Measurements from ENCODE around the gene SIDT2.
A peak's percentile ranks its signal among the peaks of the same experiment; 100 is the strongest.
"Not testable (repeated sequence)": the region's sequence is repeated elsewhere in the genome, so short reads cannot be mapped to it uniquely, and the experiment has no call there.

The SIDT2 gene

DNA sequence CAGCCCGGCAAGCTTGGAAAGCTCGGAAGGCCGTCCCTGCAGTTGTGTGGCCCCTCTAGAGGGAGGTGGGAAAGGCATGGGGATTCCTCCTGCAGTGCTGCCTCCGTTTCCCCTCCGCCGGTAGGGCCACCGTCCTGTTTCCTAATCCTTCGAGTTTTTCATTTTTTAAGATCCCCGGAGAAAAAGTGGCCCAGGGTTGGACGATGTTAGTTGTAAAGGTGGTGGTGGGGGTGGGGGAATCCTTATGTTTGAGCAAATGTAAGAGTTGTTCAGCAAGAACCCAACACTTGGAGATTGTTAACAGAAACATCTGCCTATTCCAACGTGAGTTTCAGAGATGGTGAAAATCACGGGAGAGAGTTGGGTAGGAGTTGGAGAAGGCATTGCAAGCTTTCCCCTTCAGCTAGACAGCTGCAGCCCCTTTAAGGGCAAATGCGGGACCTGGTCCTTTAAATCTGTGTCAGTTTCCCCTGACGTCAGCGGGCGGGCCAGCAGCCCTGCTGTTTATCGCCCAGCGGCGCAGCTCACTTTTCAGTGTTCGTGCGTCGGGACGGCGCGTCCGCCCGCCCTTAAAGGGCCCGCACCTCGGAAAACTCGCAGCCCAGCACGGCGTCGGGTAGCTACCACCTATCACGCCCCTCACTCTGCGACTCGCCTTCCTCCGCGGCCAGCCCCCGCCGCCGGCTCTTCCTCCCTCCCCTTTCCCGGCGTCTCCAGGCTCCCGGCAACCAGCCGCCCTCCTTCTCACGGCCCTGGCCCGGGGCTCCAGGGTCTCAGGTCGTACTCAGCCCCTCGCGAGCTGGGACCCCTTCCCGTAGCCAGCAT lies at the start of gene SIDT2:
Gene SIDT2, plus strand, starts transcription at position 534 of the 825 bp plus-strand sequence. CDS start 521 bp downstream, outside the sequence.
- TF ChIP-seq, protein P1, sequence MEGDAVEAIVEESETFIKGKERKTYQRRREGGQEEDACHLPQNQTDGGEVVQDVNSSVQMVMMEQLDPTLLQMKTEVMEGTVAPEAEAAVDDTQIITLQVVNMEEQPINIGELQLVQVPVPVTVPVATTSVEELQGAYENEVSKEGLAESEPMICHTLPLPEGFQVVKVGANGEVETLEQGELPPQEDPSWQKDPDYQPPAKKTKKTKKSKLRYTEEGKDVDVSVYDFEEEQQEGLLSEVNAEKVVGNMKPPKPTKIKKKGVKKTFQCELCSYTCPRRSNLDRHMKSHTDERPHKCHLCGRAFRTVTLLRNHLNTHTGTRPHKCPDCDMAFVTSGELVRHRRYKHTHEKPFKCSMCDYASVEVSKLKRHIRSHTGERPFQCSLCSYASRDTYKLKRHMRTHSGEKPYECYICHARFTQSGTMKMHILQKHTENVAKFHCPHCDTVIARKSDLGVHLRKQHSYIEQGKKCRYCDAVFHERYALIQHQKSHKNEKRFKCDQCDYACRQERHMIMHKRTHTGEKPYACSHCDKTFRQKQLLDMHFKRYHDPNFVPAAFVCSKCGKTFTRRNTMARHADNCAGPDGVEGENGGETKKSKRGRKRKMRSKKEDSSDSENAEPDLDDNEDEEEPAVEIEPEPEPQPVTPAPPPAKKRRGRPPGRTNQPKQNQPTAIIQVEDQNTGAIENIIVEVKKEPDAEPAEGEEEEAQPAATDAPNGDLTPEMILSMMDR (IDR thresholded peaks at IDR 0.05; ENCODE audit: low read depth, low read length): no peak
- peak within 1 kb of the TSS; percentile 75 for H3K4me3 ChIP-seq (ENCODE audit: low read depth, low read length)
- DNase-seq (ENCODE audit: low read depth, low spot score): peak; percentile 97
- in situ Hi-C loops (cut with HindIII; ENCODE audit: low sequenced_read_pairs): no loop called here

DNA sequence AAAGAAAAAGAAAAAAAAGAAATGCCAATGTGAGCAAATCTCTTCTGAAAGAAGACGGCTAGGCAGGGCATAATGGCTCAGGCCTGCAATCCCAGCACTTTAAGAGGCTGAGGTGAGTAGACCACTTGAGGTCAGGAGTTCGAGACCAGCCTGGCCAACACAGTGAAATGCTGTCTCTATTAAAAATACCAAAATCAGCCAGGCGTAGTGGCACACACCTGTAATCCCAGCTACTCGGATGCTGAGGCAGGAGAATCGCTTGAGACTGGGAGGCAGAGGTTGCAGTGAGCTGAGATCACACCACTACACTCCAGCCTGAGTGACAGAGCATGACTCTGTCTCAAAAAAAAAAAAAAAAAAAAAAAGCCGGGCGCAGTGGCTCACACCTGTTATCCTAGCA lies 48.1 kb upstream of the SIDT2 start:
- H3K4me3 ChIP-seq (ENCODE audit: low read depth, low read length); in situ Hi-C loops (cut with HindIII; ENCODE audit: low sequenced_read_pairs); DNase-seq (ENCODE audit: low read depth, low spot score): not testable (repeated sequence)

DNA sequence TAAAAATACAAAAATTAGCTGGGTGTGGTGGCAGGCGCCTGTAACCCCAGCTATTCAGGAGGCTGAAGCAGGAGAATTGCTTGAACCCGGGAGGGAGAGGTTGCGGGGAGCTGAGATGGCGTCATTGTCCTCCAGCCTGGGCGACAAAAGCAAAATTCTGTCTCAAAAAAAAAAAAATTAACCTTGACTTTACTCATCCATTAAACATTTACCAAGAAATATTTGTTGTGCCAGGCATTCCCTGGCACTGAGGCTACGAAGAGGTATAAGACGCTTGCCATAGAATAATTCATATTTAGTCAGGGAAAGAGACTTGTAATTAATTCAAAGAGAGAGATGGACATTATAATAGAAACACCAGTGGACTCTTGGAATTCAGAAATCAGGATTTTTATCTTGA lies 47.7 kb upstream of the SIDT2 start:
- no peak for DNase-seq (ENCODE audit: low read depth, low spot score)
- no peak overlapping the region for H3K4me3 ChIP-seq (ENCODE audit: low read depth, low read length)
- TF ChIP-seq, protein P1 (IDR thresholded peaks at IDR 0.05; ENCODE audit: low read depth, low read length): no peak
- in situ Hi-C loops (cut with HindIII; ENCODE audit: low sequenced_read_pairs): no loop called here

DNA sequence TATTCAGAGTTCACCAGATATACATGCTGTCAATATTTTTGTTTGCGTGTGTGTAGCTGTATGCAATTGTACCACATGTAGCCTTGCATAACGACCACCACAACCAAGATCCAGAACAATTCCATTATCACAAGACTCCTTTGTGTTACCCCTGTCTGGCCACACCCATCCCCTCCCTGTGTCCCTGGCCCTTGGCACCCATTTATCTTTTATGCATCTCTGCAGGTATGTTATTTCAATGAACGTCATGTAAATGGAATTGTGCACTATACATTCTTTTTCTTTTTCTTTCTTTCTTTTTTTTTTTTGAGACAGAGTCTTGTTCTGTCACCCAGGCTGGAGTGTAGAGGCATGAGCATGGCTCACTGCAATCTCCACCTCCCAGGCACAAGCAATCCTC lies 44.1 kb upstream of the SIDT2 start:
- in situ Hi-C loops (cut with HindIII; ENCODE audit: low sequenced_read_pairs): no loop called here
- TF ChIP-seq, protein P1 (IDR thresholded peaks at IDR 0.05; ENCODE audit: low read depth, low read length): no peak
- DNase-seq (ENCODE audit: low read depth, low spot score): no peak
- no peak overlapping the region for H3K4me3 ChIP-seq (ENCODE audit: low read depth, low read length)

DNA sequence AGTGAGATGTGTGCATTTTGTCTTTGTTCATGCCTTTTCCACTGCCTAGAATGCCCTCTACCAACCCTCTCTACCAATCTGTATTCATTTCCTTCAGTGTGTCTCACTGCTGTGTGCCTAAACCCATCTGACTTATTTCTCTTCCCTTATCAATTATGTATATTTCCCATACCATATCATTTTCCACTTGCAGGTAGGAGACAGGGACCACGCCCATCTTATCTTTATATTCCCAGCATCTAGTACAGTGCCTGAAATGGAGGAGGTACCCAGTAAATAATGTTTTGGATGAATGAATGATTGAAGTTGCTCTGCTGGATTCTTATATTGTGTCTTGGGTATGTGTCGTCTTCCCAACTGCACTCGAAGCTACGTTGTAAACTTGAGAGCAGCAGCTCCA lies 43.6 kb upstream of the SIDT2 start:
- DNase-seq (ENCODE audit: low read depth, low spot score); H3K4me3 ChIP-seq (ENCODE audit: low read depth, low read length); in situ Hi-C loops (cut with HindIII; ENCODE audit: low sequenced_read_pairs): not testable (repeated sequence)

DNA sequence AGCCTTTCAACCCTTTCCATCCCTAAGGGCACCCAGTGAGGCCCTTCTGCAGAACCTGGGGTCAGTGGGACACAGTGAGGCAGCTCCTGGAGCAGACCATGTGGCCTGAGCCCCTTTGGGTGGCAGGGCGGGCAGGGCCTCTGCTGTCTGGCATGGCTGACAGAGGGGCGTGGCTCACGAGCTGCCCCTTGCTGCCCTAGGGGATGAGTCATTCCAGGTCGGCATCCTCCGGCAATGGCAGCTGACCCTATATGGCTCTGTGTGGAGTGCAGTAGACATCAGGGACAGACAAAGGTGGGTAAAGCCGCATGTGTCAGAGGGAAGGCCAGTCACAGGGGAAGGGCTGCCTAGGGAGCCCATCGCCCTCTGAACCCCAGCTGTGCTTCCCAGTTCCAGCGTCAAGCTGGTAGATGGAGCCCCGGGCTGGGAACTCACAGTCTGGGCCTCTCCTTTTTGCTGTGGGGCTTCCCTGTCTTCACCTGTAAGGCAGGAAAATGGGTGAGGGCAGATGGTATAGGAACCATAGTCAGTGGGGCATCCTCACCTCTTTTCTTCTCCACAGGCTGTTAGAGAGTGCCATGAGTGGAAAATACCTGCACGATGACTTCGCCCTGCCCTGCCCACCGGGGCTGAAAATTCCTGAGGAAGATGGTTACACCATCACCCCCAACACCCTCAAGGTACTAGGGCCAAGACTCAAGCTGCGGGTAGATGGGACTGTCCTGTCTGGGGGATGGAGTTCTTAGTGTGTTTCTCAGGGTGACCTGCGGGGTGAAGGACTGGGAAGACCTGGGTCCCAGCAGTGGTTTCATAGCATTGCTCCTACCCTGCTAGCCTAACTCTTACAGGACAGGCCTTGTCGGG lies 41.1 kb upstream of the SIDT2 start:
- DNase-seq (ENCODE audit: low read depth, low spot score); in situ Hi-C loops (cut with HindIII; ENCODE audit: low sequenced_read_pairs); H3K4me3 ChIP-seq (ENCODE audit: low read depth, low read length): not testable (repeated sequence)

DNA sequence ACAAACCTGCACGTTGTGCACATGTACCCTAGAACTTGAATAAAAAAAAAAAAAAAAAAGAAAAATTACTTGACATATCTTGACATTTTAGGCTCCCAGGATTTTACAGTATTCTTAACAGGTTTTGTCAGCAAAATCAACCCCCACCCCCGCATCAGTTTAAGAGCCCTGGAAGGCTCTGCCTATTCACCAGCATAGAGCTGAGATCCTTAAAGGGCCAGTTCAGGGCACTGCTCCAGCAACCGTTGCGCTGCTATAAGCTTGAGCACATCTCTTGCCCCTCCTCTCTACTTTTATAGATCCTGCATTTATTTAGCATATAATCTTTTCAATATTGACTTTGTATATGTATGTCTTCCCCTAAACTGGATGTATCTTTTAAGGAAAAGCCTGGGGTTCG lies 35.2 kb upstream of the SIDT2 start:
- peak overlapping the region; percentile 82 for H3K4me3 ChIP-seq (ENCODE audit: low read depth, low read length)
- peak; percentile 65 for DNase-seq (ENCODE audit: low read depth, low spot score)
- TF ChIP-seq, protein P1 (IDR thresholded peaks at IDR 0.05; ENCODE audit: low read depth, low read length): no peak
- in situ Hi-C loops (cut with HindIII; ENCODE audit: low sequenced_read_pairs): no loop called here

Data from astrocyte of the spinal cord (primary cell).